ENCODE measurements around the gene PLA2G12A.
A peak's percentile ranks its signal among the peaks of the same experiment; 100 is the strongest.
"Not testable (repeated sequence)": the region's sequence is repeated elsewhere in the genome, so short reads cannot be mapped to it uniquely, and the experiment has no call there.

PLA2G12A gene

DNA sequence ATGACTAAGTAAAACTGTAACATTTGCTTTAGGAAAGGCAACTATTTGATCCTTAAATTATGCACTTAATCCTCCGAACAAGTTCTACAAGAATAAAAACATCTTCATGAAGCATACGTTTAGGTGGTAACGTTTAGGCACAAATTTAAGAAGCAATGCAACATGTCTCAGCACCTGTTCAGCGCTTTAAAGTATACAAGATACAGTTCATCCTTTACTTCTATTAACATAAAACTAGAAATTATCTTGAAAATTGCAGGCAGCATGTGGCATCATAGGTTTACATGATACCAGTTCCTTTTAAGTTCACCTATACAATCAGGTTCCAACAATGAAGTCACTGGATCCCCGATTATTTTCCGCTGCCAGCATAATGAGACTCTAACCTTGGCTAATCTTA is 1.5 kb downstream of the PLA2G12A start:
- no peak for DNase-seq

- DNase-seq: no peak
Measured at GRCh38 chr4:109723110-109723509, 6.8 kb downstream of the PLA2G12A start.

DNA sequence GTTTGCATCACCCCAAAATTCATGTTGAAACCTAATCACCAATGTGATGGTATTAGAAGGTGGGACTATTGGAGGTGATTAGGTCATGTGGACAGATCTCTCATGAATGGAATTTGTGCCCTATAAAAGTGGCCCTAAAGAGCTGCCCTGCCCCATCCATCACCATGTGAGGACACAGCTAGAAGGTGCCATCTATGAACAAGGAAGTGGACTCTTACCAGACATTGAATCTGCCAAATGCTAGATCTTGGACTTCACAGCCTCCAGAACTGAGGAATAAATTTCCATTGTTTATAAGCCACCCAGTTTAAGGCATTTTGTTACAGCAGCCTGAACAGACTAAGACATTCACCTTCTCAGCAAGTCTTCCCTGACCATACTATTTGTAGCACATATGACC is 7.5 kb downstream of the PLA2G12A start:
- DNase-seq: no peak

- no peak for DNase-seq
Measured at GRCh38 chr4:109721033-109721432, 8.8 kb downstream of the PLA2G12A start.

GRCh38 chr4:109719604-109720003 is 10.3 kb downstream of the PLA2G12A start:
- DNase-seq: no peak

GRCh38 chr4:109718759-109719158 is 11.1 kb downstream of the PLA2G12A start:
- DNase-seq: no peak

DNA sequence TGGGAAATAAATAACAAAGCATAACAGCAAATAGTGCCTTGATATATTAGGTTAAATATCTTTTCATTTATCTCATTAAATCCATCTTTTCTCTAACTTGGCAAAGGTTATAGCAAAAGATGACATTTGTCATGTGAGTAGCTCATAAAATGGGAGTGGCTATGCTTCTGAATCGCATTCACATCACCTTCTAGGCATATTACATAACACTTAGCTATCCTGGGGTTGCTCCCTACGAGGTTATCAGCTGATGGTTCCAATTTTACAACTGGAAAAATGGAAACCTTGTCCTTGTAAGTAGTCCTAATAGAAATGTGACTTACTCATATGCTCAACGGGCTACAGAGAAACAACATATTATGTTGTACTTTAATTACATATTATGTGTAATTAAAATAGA is 16.4 kb downstream of the PLA2G12A start:
- DNase-seq: no peak

GRCh38 chr4:109708990-109709389 is 20.9 kb downstream of the PLA2G12A start:
- DNase-seq: no peak

- DNase-seq: no peak
Measured at GRCh38 chr4:109708435-109708834, 21.4 kb downstream of the PLA2G12A start.

DNA sequence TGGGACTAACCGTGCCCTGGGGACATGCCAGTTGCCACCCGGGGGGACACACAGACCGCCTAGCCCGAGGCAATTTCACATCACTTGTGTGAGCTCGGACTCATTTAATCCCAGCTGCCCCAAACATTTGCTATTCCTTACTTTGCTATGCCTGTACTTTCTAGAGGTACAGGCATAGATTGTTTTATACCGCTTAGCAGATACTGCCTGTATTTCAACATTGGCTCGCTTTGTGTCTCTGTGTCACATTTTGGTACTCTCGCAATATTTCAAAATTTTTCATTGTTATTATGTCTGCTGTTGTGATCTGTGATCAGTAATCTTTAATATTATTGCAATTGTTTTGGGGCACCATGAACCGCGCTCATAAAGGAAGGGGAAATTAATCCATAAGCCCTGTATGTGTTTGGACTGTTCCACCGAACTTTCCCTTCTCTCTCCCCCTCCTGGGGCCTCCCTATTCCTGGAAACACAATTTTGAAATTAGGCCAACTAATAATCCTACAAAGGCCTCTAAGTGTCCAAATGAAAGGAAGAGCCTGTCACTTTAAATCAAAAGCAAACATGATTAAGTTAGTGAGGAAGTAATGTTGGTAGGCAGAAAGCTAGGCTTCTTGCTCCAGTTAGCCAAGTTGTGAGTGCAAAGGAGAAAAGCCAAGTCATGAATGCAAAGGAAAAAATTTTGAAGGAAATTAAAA is 26.1 kb downstream of the PLA2G12A start:
- DNase-seq: no peak

GRCh38 chr4:109702950-109703663 is 26.8 kb downstream of the PLA2G12A start, which contains the start of gene CASP6:
CASP6 (minus strand) TSS chr4:109703445; CDS start chr4:109703395, 50 bp downstream.
- DNase-seq: peak; percentile 4 to 17

- DNase-seq: no peak
Measured at GRCh38 chr4:109701566-109702410, 28.1 kb downstream of the PLA2G12A start.

- DNase-seq: no peak
Measured at GRCh38 chr4:109699553-109700225, 30.2 kb downstream of the PLA2G12A start.

DNA sequence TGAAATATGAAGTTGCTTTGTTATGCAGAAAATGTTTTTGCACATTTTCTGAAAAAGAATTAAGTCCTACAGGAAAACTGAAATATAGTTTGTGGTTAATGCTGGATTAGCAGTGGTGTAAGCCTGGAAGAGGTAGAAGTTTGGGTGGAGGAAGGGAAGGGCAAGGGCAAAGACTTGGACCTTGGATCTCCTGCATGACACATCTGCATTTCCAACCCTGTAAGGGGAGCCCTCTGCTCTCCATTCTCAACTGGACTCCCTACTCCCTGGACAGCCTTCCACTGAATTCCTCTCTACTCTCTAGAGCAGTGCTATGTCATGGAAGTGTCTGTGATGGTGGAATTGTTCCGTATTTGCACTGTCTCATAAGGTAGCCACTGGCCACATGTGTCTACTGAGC is 31.2 kb downstream of the PLA2G12A start:
- no peak for DNase-seq

GRCh38 chr4:109691411-109691920 is 38.4 kb downstream of the PLA2G12A start:
- no peak for DNase-seq

DNA sequence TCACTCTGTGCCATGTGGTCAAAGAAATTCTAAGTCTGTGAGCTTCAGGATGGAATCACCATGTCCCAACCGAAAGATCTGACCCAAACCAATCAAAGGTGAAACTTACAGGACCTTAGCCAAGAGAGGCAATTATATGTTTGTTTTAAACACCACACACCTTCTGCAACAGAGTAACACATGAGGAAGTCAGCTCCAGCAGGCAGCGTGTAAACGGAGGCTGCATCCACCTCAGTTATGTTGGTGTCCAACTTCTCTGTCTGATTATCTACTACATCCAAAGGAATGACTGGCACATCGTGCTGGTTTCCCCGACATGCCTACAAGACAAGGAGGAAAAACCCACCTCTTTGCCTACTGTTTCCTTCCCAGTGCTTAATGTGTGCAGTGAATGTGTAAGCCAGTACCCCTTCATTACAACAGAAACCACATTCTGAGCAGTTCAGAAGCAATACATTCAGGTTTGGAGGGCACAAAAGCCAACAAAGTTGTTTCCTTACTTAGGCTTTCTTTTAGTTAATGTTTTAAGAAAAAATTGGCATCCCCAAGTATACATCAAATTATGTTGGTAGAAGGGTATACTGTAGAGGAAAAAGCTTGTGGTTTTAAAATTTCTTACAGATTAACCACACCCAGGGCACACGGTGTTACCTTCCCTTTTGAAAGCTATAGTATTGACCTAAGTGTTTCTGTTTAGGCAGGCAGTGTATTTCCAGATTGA is 39.0 kb downstream of the PLA2G12A start:
- no peak for DNase-seq

- no peak for DNase-seq
Measured at GRCh38 chr4:109684727-109685126, 45.1 kb downstream of the PLA2G12A start.

GRCh38 chr4:109683621-109684253 is 46.1 kb downstream of the PLA2G12A start:
- no peak for DNase-seq

DNA sequence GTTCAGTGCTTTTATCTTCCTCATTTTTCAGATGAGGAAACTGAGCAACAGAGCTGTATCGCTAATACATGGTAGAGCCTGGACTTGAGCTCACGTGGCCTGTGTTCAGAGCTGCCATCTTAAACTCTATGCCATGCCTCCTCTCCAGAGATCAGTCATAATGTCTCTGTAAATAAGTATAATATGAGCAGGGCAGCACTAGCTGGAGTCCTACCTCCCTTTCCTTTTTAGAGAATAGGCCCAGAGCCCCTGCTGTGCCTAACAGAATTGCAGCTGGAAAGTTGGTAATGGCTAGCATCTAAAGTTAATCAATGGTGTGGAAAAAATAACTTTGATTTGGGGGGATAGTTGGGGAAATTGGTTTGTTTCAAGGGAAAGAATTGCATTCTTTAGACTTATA is 47.0 kb downstream of the PLA2G12A start:
- no peak for DNase-seq

DNA sequence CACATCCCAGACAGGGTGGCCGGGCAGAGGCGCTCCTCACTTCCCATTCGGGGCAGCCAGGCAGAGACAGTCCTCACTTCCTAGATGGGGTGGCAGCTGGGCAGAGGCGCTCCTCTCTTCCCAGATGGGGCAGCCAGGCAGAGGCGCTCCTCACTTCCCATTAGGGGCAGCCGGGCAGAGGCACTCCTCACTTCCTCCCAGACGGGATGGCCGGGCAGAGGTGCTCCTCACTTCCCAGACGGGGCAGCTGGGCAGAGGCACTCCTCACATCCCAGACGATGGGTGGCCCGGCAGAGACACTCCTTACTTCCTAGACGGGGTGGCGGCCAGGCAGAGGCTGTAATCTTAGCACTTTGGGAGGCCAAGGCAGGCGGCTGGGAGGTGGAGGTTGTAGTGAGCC is 50.9 kb downstream of the PLA2G12A start:
- DNase-seq: not testable (repeated sequence)

DNA sequence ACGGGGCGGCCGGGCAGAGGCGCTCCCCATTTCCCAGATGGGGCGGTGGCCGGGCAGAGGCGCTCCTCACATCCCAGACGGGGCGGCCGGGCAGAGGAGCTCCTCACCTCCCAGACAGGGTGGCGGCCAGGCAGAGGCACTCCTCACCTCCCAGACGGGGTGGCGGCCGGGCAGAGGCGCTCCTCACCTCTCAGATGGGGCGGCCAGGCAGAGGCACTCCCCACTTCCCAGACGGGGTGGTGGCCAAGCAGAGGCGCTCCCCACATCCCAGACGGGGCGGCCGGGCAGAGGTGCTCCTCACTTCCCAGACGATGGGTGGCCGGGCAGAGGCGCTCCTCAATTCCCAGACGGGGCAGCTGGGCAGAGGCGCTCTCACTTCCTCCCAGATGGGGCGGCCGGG is 51.4 kb downstream of the PLA2G12A start:
- DNase-seq: not testable (repeated sequence)

All from cerebellar nuclear complex (tissue), 1 donor.